ENCODE measurements around the gene PPP1R3C. TPM values are rescaled to one million over a fixed set of nuclear protein-coding genes. Genes with fewer than 3 reads are reported as not detected.

PPP1R3C gene
- total RNA-seq, 1 donor from 2014 or later, result 3.7 TPM

- peaks cover 4% of the 10 kb centered on the region for H3K4me1 Mint-ChIP-seq (ENCODE audit: low read depth, unreplicated experiment)
Measured at GRCh38 chr10:91672021-91672608, 39.2 kb upstream of the PPP1R3C start.

GRCh38 chr10:91668913-91669312, 36.0 kb upstream of the PPP1R3C start:
- H3K4me1 Mint-ChIP-seq (ENCODE audit: low read depth, unreplicated experiment), result peaks cover 4% of the 10 kb centered on the region
- H3K27ac Mint-ChIP-seq (ENCODE audit: unreplicated experiment), result no peak overlapping the region
- H3K36me3 Mint-ChIP-seq (ENCODE audit: low read depth, unreplicated experiment), result no peaks in the 10 kb centered on the region
- no peaks in the 10 kb centered on the region for H3K27me3 Mint-ChIP-seq (ENCODE audit: low read depth, unreplicated experiment)
- no peak overlapping the region for H3K4me3 Mint-ChIP-seq (ENCODE audit: unreplicated experiment)
- no peaks in the 10 kb centered on the region for H3K36me3 ChIP-seq (ENCODE audit: insufficient read depth, low read length)
- no peak for TF ChIP-seq CTCF (IDR thresholded peaks at IDR 0.05; ENCODE audit: insufficient read depth, low read depth, low read length)
- TF ChIP-seq EZH2 (IDR thresholded peaks at IDR 0.05; ENCODE audit: insufficient read depth, low read length), result no peak
- no peaks in the 10 kb centered on the region for H3K9me3 ChIP-seq (ENCODE audit: insufficient read depth, low read depth, low read length)
- H3K79me2 ChIP-seq (ENCODE audit: insufficient read depth, low read length), result no peaks in the 10 kb centered on the region
- no peak overlapping the region for H3K4me3 ChIP-seq (ENCODE audit: insufficient read depth, low read depth, low read length)
- H2AFZ ChIP-seq (ENCODE audit: low read depth, low read length), result no peak overlapping the region
- no peaks in the 10 kb centered on the region for H3K27me3 ChIP-seq (ENCODE audit: insufficient read depth, low read length)
- H4K20me1 ChIP-seq (ENCODE audit: insufficient read depth, low read length), result no peaks in the 10 kb centered on the region
- FAIRE-seq, result no peak
- no peak for DNase-seq (ENCODE audit: low read depth)
- no peaks in the 10 kb centered on the region for H3K4me1 ChIP-seq (ENCODE audit: insufficient read depth, low read length)
- H3K9ac ChIP-seq (ENCODE audit: low read length), result no peak overlapping the region
- no peaks in the 10 kb centered on the region for H3K9me3 Mint-ChIP-seq (ENCODE audit: unreplicated experiment)
- H3K4me2 ChIP-seq (ENCODE audit: low read length), result no peak overlapping the region
- H3K27ac ChIP-seq (ENCODE audit: low read depth, low read length), result no peak overlapping the region

More at GRCh38 chr10:91672021-91672608, 39.2 kb upstream of the PPP1R3C start:
- Histone ChIP-seq H3K4me3 (ENCODE audit: insufficient read depth, low read depth, low read length) (no peak overlapping the region), H3K27me3 (ENCODE audit: insufficient read depth, low read length) (no peaks in the 10 kb centered on the region), H3K9ac (ENCODE audit: low read length) (no peak overlapping the region), H4K20me1 (ENCODE audit: insufficient read depth, low read length) (no peaks in the 10 kb centered on the region), H3K9me3 (ENCODE audit: insufficient read depth, low read depth, low read length) (no peaks in the 10 kb centered on the region), H3K4me2 (ENCODE audit: low read length) (peak overlapping the region; percentile 28), H3K27ac (ENCODE audit: low read depth, low read length) (no peak overlapping the region), H3K36me3 (ENCODE audit: insufficient read depth, low read length) (no peaks in the 10 kb centered on the region), H3K79me2 (ENCODE audit: insufficient read depth, low read length) (no peaks in the 10 kb centered on the region), H3K4me1 (ENCODE audit: insufficient read depth, low read length) (no peaks in the 10 kb centered on the region), H2AFZ (ENCODE audit: low read depth, low read length) (no peak overlapping the region)
- no peaks in the 10 kb centered on the region for H3K36me3 Mint-ChIP-seq (ENCODE audit: low read depth, unreplicated experiment)
- DNase-seq (ENCODE audit: low read depth) (peak; percentile 71), FAIRE-seq (peak; percentile 83)
- H3K27ac Mint-ChIP-seq (ENCODE audit: unreplicated experiment), result peak overlapping the region; percentile 35
- H3K27me3 Mint-ChIP-seq (ENCODE audit: low read depth, unreplicated experiment), result no peaks in the 10 kb centered on the region
- H3K9me3 Mint-ChIP-seq (ENCODE audit: unreplicated experiment), result no peaks in the 10 kb centered on the region
- no peak overlapping the region for H3K4me3 Mint-ChIP-seq (ENCODE audit: unreplicated experiment)
- TF ChIP-seq EZH2 (IDR thresholded peaks at IDR 0.05; ENCODE audit: insufficient read depth, low read length) (no peak), CTCF (IDR thresholded peaks at IDR 0.05; ENCODE audit: insufficient read depth, low read depth, low read length) (no peak)

DNA sequence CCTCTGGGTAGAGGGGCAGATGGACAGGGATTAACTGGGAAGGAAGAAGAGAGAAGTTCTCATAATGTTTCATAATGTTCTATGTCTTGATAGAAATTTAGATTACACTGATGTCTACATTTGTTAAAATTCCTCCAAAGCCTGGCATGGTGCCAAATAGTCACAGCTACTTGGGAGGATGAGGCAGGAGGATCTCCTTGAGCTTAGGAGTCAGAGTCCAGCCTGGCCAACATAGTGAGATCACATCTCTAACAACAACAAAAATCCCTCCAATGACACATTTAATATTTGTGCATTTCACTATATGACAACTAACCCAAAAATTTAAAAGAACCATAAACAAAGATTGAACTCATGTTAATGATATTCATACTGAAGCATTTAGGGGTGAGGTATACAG, 33.0 kb upstream of the PPP1R3C start:
- H3K27ac ChIP-seq (ENCODE audit: low read depth, low read length), result no peak overlapping the region
- no peaks in the 10 kb centered on the region for H3K27me3 ChIP-seq (ENCODE audit: insufficient read depth, low read length)
- no peaks in the 10 kb centered on the region for H4K20me1 ChIP-seq (ENCODE audit: insufficient read depth, low read length)
- H3K9me3 ChIP-seq (ENCODE audit: insufficient read depth, low read depth, low read length), result no peaks in the 10 kb centered on the region
- H3K36me3 ChIP-seq (ENCODE audit: insufficient read depth, low read length), result no peaks in the 10 kb centered on the region
- no peak for TF ChIP-seq CTCF (IDR thresholded peaks at IDR 0.05; ENCODE audit: insufficient read depth, low read depth, low read length)
- TF ChIP-seq EZH2 (IDR thresholded peaks at IDR 0.05; ENCODE audit: insufficient read depth, low read length), result no peak
- Mint-ChIP-seq H3K9me3 (ENCODE audit: unreplicated experiment) (no peaks in the 10 kb centered on the region), H3K36me3 (ENCODE audit: low read depth, unreplicated experiment) (no peaks in the 10 kb centered on the region), H3K27ac (ENCODE audit: unreplicated experiment) (no peak overlapping the region), H3K27me3 (ENCODE audit: low read depth, unreplicated experiment) (no peaks in the 10 kb centered on the region), H3K4me3 (ENCODE audit: unreplicated experiment) (no peak overlapping the region), H3K4me1 (ENCODE audit: low read depth, unreplicated experiment) (no peaks in the 10 kb centered on the region)
- no peak overlapping the region for H3K4me2 ChIP-seq (ENCODE audit: low read length)
- no peak overlapping the region for H3K9ac ChIP-seq (ENCODE audit: low read length)
- H3K79me2 ChIP-seq (ENCODE audit: insufficient read depth, low read length), result no peaks in the 10 kb centered on the region
- H2AFZ ChIP-seq (ENCODE audit: low read depth, low read length), result no peak overlapping the region
- FAIRE-seq, result no peak
- H3K4me3 ChIP-seq (ENCODE audit: insufficient read depth, low read depth, low read length), result no peak overlapping the region
- DNase-seq (ENCODE audit: low read depth), result peak; percentile 29
- H3K4me1 ChIP-seq (ENCODE audit: insufficient read depth, low read length), result no peaks in the 10 kb centered on the region
